ENCODE data around the gene NAA40.

GRCh38 chr11:63931876-63932275 lies 6.9 kb upstream of the NAA40 start:
- TF ChIP-seq CTCF (IDR thresholded peaks at IDR 0.05; ENCODE audit: low read depth, low read length, poor library complexity, severe bottlenecking) (no peak), EZH2phosphoT487 (IDR thresholded peaks at IDR 0.05; ENCODE audit: borderline replicate concordance, low read length) (no peak)

Measured in DOHH2 (cell line).